ENCODE data around the gene NCAM2. TPM values are rescaled to one million over a fixed set of nuclear protein-coding genes. Genes with fewer than 3 reads are reported as not detected.
A peak's percentile ranks its signal among the peaks of the same experiment; 100 is the strongest.

NCAM2 gene
- total RNA-seq, 2 donors from 2014 or later, result 1.8 to 2.3 TPM

DNA sequence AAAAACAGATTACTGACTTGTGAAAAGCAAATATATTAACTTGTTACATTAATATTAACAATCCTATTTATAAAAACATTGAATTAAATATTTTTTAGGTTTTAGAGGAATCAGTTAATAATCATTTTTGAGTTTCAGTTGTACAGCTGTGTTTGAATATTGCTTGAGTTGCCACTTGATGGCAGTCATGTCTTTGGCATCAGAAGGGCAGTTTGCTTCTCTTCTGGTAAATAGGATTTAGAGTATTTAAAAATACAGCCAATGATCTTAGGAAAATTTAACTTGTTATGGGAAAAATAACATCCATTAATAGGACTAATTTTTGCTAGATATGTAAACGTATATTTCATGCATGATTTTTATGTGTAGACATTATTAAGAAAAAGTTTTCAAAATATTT is 234.1 kb downstream of the NCAM2 start:
- Histone ChIP-seq H3K27ac (no peak overlapping the region), H3K27me3 (no peaks in the 10 kb centered on the region), H3K9me3 (no peaks in the 10 kb centered on the region), H3K4me3 (no peak overlapping the region), H3K36me3 (no peaks in the 10 kb centered on the region), H3K4me1 (no peaks in the 10 kb centered on the region)
- TF ChIP-seq, protein P1, sequence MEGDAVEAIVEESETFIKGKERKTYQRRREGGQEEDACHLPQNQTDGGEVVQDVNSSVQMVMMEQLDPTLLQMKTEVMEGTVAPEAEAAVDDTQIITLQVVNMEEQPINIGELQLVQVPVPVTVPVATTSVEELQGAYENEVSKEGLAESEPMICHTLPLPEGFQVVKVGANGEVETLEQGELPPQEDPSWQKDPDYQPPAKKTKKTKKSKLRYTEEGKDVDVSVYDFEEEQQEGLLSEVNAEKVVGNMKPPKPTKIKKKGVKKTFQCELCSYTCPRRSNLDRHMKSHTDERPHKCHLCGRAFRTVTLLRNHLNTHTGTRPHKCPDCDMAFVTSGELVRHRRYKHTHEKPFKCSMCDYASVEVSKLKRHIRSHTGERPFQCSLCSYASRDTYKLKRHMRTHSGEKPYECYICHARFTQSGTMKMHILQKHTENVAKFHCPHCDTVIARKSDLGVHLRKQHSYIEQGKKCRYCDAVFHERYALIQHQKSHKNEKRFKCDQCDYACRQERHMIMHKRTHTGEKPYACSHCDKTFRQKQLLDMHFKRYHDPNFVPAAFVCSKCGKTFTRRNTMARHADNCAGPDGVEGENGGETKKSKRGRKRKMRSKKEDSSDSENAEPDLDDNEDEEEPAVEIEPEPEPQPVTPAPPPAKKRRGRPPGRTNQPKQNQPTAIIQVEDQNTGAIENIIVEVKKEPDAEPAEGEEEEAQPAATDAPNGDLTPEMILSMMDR (IDR thresholded peaks at IDR 0.05), result peak in 1 of 2 donors; percentile 53
- no peak for DNase-seq (ENCODE audit: low spot score)

DNA sequence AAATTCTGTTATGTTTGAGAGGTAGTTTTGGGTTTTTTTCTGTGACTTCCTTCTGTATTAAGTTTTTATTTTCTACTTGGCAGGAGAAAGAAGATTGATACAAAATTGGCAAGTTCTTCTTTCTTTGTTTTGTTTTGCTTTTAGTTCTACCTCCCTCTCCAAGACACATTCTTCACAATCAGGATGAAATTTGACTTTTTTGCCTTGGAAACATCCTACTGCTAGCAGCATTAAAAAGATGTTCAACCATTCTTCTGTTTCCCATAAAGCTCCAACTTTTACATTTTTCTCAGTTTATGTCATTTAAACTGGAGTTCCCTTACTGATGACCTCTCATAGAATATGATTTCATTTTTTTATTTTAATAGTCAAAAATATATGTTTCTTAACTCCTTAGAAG is 234.8 kb downstream of the NCAM2 start:
- H3K9me3 ChIP-seq, result no peaks in the 10 kb centered on the region
- H3K4me1 ChIP-seq, result no peaks in the 10 kb centered on the region
- TF ChIP-seq, protein P1 (IDR thresholded peaks at IDR 0.05), result no peak
- H3K36me3 ChIP-seq, result no peaks in the 10 kb centered on the region
- no peaks in the 10 kb centered on the region for H3K27me3 ChIP-seq
- H3K27ac ChIP-seq, result no peak overlapping the region
- no peak for DNase-seq (ENCODE audit: low spot score)
- H3K4me3 ChIP-seq, result no peak overlapping the region

DNA sequence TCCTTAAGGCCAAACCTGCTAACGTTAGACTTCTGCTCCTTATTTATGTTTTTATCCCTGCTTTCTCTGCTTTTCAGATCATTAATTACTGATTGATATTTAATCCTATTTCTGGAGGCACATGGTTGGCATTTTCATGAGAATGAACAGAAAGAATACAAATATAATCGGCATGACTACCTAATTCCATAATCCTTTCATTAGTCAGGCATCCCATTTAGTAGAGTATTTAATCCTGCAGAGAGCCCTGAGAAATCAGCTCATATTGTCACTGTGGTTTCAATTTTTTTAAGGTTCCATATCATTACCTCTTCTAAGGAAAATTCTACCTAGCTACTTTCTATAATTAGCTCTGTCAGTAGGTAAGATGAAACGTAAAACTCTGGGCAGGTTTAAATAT is 238.8 kb downstream of the NCAM2 start:
- H3K27ac ChIP-seq, result no peak overlapping the region
- H3K4me3 ChIP-seq, result no peak overlapping the region
- no peak for DNase-seq (ENCODE audit: low spot score)
- H3K36me3 ChIP-seq, result no peaks in the 10 kb centered on the region
- TF ChIP-seq, protein P1 (IDR thresholded peaks at IDR 0.05), result no peak
- no peaks in the 10 kb centered on the region for H3K9me3 ChIP-seq
- no peaks in the 10 kb centered on the region for H3K4me1 ChIP-seq
- no peaks in the 10 kb centered on the region for H3K27me3 ChIP-seq

DNA sequence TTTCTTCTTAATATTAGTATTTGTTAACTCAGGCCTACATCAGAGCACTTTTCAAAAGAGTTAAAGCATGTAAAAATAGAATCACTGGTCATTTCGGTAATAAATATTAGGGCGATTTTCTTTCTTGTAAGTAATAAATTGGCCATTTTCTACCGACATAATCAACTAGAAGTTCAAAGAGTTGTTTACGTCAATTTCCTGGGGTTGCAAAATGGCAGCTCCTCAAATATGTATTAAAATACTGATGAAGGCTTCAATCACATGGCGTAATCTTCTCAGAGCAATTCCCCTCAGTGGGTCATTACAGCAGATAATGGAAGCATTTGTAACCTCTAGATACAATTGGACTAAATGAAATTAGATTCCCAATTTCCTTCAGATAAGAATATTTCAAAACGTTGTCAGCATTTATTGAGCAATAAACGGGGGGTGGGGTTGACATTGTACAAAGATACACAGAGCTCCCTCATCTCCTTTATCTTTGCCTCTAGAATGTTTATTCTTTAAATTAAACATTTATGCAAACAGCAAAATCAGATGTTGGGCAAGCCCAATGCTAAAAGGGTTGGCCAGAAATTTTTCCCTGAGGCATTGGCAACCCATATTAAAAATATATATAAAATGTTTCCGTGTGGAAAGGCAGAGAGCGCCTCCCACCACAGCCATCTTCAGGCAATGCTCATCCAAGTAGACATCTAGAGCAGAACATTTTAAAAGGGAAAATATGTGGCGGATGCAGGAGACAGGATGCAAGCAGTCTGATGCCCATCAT is 240.6 kb downstream of the NCAM2 start:
- no peaks in the 10 kb centered on the region for H3K27me3 ChIP-seq
- TF ChIP-seq, protein P1 (IDR thresholded peaks at IDR 0.05), result no peak
- no peaks in the 10 kb centered on the region for H3K9me3 ChIP-seq
- H3K36me3 ChIP-seq, result no peaks in the 10 kb centered on the region
- no peak for DNase-seq (ENCODE audit: low spot score)
- H3K27ac ChIP-seq, result no peak overlapping the region
- no peaks in the 10 kb centered on the region for H3K4me1 ChIP-seq
- no peak overlapping the region for H3K4me3 ChIP-seq

DNA sequence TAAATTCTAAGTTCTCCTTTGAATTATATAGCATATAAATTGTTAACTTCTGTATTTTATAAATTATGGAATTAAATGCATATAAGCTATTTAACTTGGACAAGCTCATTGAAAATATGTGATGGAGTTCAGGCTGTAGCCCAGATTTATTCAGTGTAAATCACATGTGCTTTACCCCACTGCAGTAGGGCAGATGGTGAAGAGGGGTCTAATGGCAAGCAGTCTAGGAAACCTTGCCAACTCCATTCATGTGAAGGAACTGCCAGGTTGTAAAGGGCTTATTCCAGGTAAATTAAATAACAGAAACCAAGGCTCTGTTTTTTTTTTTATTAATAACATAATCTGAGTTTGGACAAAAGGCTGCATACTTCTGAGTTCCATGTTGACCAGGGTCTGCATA is 243.2 kb downstream of the NCAM2 start:
- Histone ChIP-seq H3K27ac (no peak overlapping the region), H3K4me3 (no peak overlapping the region), H3K27me3 (no peaks in the 10 kb centered on the region), H3K9me3 (no peaks in the 10 kb centered on the region), H3K4me1 (no peaks in the 10 kb centered on the region), H3K36me3 (no peaks in the 10 kb centered on the region)
- DNase-seq (ENCODE audit: low spot score), result no peak
- TF ChIP-seq, protein P1 (IDR thresholded peaks at IDR 0.05), result no peak

DNA sequence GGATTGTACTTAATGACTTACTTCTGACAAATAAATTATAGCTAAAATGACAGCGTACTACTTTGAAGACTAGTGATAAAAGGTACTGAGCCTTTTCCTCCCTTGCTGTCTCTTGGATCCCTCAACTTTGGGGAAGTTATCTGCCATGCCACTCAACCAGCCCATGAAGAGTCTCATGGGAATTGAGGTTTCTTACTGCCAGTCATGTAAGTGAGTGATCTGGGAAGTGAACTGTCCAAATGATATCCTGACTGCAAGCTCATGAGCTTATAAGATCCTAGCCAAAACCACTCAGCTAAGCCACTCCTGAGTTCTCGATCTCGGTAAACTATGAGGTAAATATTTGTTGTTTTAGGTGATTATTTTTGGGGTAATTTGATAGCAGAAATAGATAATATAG is 247.8 kb downstream of the NCAM2 start:
- Histone ChIP-seq H3K27me3 (no peaks in the 10 kb centered on the region), H3K4me3 (no peak overlapping the region), H3K27ac (no peak overlapping the region), H3K36me3 (no peaks in the 10 kb centered on the region), H3K9me3 (no peaks in the 10 kb centered on the region), H3K4me1 (no peaks in the 10 kb centered on the region)
- DNase-seq (ENCODE audit: low spot score), result no peak
- TF ChIP-seq, protein P1 (IDR thresholded peaks at IDR 0.05), result no peak

Data from right atrium auricular region (tissue), 2 donors.